Midbrain (tissue), 1 donor: ENCODE measurements around the gene TELO2.

Experiments
- DNase-seq: peaks from one replicate; lab custom pipeline; 2025; lab: John Stamatoyannopoulos, UW

The TELO2 gene

GRCh38 chr16:1498899-1499676 is 5.9 kb downstream of the TELO2 start:
- no peak for DNase-seq

- no peak for DNase-seq
These were observed 6.8 kb downstream of the TELO2 start for GRCh38 chr16:1499756-1500464.

DNA sequence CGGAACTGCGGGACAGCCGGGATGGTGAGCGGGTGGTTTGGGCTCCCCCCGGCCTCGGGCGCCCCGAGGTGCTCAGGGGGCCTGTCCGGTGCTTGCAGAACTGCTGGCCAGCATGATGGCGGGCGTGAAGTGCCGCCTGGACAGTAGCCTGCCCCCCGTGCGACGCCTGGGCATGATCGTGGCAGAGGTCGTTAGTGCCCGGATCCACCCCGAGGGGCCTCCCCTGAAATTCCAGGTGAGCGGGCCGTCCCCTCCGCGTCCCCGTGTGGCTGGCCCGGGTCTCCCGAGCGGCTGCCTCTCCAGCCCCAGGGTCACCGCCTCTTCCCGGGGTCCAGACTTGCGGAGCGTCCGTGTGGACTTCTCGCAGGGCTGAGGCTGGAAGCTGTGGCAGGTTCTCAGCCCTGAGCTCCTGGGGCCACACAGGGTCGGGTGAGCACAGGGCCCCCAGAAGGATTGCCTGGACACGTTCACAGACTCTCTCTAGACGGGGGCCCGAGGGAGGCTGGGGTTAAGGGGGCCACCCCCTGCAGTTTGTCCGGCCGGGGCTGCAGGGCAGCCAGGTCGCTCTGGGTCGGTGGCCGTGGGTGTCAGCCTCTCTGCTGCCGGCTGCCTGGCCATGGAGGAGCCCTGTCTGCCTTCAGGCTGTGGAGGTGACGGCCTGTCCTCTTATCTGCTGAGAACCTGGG is 7.4 kb downstream of the TELO2 start:
- no peak for DNase-seq

DNA sequence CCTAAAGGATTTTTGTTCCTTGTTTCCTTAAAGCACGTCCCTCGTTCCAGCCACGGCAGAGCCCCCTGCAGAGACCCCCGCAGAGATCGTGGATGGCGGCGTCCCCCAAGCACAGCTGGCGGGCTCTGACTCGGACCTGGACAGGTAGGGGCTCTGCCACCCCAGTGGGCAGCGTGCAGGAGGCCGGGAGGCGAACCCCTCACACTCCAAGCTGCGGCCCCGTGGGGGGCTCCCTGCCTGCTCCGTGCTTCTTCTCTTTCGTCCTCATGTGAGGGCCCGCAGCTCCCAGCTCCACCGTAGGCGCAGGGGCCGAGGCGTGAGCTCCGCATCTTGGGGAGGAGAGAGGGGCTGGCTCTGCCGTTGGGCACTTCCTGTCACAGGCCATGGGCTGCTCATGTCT is 8.5 kb downstream of the TELO2 start:
- DNase-seq, result no peak

DNA sequence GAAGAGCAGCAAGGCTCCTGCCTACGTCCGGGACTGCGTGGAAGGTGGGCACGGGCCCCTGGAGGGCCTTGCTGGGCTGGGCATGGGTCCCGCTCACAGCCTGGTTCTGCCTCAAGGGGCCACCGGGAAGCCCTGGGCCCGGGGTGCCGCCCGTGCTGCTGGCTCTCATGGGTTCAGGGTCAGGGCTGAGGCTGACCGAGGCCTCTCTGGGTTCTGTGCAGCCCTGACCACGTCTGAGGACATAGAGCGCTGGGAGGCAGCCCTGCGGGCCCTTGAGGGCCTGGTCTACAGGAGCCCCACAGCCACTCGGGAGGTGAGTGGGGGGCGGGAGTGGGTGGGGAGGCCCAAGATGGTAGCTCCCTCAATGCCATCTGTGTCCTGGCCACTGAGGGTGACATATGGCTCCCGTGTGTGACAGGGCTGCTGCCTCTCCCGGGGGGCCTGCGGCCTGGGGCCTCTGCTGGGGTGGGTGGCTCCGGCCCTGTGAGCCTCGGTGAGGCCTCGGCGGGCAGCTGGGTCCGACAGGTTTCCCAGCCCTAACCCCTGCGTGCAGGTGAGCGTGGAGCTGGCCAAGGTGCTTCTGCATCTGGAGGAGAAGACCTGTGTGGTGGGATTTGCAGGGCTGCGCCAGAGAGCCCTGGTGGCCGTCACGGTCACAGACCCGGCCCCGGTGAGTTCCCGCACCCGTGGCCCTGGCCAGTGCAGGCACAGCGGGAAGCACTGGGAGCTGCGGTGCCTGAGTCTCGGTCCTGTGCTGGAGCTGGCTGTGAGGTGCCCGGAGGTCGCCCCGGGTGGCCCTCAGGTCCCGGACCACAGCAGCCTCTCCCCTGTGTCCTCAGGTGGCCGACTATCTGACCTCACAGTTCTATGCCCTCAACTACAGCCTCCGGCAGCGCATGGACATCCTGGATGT is 9.2 kb downstream of the TELO2 start:
- DNase-seq, result no peak

DNA sequence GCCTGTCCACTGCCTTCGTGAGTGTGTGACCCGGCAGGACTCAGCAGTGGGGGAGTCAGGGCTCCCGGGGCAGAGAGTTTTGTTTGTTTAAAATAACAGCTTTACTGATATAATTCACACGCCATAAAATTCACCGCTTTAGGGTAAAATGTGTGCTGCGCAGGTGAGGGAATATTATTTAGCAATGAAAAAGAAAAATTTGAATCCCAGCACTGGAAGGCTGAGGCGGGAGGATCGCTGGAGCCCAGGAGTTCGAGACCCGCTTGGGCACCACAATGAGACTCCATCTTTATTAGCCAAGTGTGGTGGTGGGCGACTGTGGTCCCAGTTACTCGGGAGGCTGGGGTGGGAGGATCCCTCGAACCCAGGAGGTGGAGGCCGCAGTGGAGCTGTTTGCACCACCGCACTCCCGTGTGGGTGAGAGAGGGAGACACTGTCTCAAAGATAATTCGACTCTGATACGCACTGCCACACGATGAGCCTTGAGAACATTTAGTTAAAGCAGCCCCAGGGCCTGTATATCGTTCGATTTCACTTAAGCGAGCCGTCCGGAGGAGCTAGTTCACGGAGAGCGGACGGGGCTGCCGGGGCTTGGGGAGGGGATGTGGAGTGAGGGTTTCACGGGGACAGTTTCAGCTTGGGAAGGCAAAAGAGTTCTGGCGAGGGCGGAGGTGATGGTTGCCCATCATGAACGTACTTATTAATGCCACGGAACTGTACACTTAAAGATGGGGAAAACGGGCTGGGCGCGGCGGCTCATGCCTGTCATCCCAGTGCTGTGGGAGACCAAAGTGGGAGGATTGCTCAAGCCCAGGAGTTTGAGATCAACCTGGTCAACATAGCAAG is 10.2 kb downstream of the TELO2 start:
- no peak for DNase-seq

GRCh38 chr16:1505073-1505844 is 12.1 kb downstream of the TELO2 start:
- DNase-seq, result no peak

DNA sequence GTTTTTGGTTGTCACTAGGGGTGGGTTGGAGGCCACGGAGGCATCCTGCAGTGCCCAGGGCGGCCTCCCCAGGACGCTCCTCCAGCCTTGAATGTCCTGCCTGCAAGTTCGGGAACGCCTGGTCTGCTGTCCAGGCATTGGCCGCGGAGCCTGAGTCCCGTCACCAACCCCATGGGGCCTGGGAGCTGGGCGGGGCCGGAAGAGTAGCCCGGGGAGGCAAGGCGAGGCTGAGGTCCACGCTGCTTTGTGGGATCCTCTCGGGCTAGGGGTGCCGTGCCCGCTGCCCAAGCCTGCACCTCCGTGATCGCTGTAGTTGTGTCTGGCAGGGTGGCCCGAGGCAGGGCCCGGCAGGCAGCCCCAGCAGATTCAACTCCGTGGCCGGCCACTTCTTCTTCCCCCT is 12.8 kb downstream of the TELO2 start:
- DNase-seq, result no peak

- no peak for DNase-seq
These were observed 13.5 kb downstream of the TELO2 start for GRCh38 chr16:1506494-1507213.

DNA sequence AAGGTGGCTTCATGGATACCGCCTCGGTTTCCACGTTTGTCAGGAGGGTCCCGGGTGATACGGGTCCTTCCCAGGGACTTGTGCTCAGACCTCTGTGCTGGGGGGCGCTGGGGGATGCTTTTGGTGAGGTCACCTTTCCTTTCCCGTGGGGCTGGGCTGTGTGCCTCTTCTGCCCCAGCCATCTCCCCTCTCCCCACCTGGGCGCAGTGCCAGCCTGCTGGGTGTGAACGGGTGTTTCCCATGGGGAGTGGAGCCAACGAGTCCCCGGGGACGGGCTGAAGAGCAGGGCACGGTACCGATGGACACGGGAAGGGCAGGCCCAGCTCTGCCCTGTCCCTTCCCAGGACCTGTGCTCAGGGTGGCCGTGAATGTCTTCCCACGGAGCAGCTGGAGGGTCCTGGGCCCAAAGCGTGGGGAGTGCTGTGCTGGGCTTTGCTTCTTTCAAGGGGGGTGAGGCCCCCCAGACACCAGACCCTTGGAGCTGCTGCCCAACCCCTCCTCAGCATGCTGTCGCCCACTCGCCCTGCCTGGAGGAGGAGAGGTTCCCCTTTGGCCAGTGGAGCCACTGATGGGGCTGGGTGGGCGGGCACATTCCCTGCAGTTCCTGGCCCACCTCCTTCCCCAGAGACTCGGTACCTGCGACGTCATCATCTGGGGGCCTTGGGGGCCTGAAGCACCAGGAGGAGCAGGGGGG is 15.5 kb downstream of the TELO2 start:
- DNase-seq, result no peak

DNA sequence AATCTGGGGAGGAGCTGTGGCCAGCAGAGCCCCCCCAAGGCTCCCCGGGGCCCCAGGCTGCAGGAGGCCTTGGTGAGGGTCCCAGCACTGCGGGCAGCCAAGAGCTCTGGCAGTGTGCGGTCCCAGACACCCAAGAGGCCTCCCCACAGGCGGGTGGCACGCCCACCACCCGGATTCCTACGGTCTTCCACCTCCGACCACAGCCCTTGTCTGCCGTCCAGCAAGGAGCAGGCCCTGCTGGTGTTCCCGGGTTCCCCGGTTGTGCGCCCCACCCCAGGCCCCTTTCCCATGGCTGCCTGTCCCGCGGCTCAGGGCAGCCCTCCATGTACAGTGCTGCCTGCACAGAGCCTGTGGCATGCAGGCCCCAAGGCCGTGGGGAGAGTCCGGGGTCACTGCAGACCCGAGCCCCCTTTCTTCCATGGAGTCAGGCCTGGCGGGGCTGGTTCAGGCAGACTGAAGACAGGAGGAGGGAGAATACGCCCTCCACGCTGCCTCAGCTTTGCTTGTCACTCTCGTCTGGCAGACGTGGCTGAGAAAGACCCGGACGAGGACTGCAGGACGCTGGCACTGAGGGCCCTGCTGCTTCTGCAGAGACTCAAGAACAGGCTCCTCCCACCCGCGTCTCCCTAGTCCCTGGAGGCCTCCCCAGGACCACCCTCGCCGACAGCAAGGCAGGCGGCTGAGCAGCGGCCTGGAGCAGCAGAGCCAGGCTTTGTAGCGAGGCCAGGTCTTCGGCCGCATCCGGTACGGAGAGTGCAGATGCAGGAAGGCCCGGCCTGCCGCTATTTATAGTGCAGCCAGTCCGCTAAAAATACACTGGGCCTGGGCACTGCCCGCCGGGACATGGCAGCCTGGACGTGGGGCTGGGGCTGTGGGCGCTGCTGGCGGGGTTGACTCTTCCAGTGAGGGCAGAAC is 16.4 kb downstream of the TELO2 start:
- DNase-seq, result no peak

- no peak for DNase-seq
These were observed 17.1 kb downstream of the TELO2 start for GRCh38 chr16:1510272-1510671.

DNA sequence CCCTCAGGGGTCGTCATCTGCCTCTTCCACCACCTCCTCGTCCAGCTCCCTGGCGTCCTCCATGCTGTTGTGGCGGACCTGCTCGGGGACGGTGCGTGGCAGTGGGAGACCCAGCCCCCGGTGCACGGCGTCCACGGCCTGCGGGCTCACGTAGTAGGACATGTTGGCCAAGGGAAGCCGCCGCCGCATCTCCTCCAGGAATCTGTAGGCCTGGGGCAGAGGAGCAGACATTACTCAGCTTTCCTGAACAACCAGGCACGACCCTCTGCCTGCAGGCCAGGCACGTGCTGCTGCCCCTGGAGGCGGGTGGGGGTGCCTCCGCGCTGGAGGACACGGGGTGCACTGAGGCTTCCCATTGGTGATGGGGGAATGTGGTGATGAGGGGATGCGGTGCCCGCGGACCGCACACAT is 17.8 kb downstream of the TELO2 start:
- DNase-seq, result no peak

DNA sequence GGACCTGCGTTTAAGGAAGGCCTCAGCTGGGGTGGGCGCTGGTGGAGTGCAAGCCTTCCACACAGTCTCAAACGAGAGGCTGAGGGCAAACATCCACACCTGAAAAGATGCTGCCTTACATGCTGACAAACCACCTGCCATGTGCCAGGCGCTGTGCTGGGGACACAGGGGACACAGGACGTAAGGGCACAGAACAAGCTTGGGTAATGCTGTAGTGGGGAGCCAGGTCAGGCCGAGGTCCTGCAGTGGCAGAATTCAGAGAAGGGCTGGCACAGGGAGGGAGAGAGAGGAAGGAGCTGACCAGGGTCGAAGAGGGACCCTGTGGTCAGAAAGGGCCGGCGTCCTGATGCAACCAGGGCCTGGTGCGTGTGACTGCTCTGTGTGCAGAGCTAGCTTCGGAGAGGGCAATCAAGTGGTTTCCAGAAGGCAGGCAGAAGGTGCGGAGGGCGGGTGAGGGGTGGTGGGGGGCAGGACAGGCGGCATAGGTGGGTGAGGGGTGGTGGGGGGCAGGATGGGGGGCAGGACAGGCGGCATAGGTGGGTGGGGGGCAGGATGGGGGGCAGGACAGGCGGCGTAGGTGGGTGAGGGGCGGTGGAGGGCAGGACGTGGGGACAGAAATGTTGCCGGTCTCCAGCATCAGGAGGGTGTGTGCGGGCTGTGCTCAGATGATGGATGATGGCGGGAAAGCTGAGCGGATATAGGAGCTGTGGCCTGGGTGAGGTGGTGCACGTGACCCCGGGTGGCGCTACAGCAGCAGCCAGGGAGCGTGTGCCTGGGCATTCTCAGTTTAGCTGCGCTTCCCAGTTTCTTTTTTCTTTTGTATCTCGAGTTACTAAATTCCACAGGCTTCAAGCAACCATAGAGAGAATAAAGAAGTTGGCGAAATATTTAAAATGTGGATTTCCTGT is 18.8 kb downstream of the TELO2 start:
- DNase-seq, result no peak

DNA sequence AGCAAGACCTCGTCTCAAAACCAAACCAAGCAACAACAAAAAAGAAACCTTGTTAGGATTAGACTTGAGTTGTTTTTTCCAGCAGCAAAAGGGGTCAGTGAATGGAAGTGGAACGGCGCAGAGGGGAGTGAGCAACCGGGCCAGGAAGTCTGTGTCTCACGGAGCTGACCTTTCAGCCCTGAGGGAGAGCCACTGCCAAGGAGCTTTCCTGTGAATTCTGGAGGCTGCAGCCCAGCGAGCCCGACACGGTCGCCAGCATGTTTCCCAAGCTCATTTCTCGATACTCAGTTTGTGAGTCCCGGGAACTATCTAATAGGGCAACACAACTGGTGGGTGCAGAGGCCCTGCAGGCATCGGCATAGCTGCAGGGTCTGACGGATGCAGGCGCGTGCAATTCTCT is 19.6 kb downstream of the TELO2 start:
- DNase-seq, result no peak

GRCh38 chr16:1514507-1514906 is 21.3 kb downstream of the TELO2 start:
- no peak for DNase-seq

GRCh38 chr16:1518626-1519135 is 25.5 kb downstream of the TELO2 start:
- no peak for DNase-seq
